Measurements from ENCODE around the gene MTRF1. TPM values are rescaled to one million over a fixed set of nuclear protein-coding genes. Genes with fewer than 3 reads are reported as not detected.

The MTRF1 gene
- total and polyA plus RNA-seq, 2 donors from 2014 or later: 11.3 to 11.8 TPM

GRCh38 chr13:41250993-41251392, 12.4 kb downstream of the MTRF1 start:
- Histone ChIP-seq H3K36me3 (ENCODE audit: control insufficient read depth in 2 of 3, insufficient read depth in 3 of 3, low read length in 3 of 3) (peaks cover 4 to 17% (median 4%) of the 10 kb centered on the region in 3 donors), H3K27ac (ENCODE audit: low read depth in 2 of 2, low read length in 2 of 2) (no peak overlapping the region), H3K4me3 (ENCODE audit: low read length in 3 of 3) (no peak overlapping the region), H3K27me3 (ENCODE audit: control insufficient read depth, insufficient read depth, low read length) (no peaks in the 10 kb centered on the region), H3K4me1 (ENCODE audit: control insufficient read depth in 2 of 3, insufficient read depth in 2 of 3, low read depth in 1 of 3, low read length in 3 of 3) (no peaks in the 10 kb centered on the region), H3K9ac (ENCODE audit: low read length in 3 of 3) (no peak overlapping the region), H3K9me3 (ENCODE audit: control insufficient read depth in 2 of 3, insufficient read depth in 1 of 3, low read length in 3 of 3) (no peaks in the 10 kb centered on the region)
- FAIRE-seq: no peak
- no peak for TF ChIP-seq CTCF (IDR thresholded peaks at IDR 0.05; ENCODE audit: borderline replicate concordance, extremely low read depth, insufficient read depth)
- DNase-seq: no peak
- intact Hi-C loops (cut with DNase I): no loop called here

GRCh38 chr13:41246969-41247680, 16.3 kb downstream of the MTRF1 start:
- no peak for TF ChIP-seq CTCF (IDR thresholded peaks at IDR 0.05; ENCODE audit: borderline replicate concordance, extremely low read depth, insufficient read depth)
- Histone ChIP-seq H3K36me3 (ENCODE audit: control insufficient read depth in 2 of 3, insufficient read depth in 3 of 3, low read length in 3 of 3) (peaks cover 0 to 6% (median 4%) of the 10 kb centered on the region in 3 donors), H3K4me1 (ENCODE audit: control insufficient read depth in 2 of 3, insufficient read depth in 2 of 3, low read depth in 1 of 3, low read length in 3 of 3) (no peaks in the 10 kb centered on the region), H3K9ac (ENCODE audit: low read length in 3 of 3) (no peak overlapping the region), H3K27me3 (ENCODE audit: control insufficient read depth, insufficient read depth, low read length) (no peaks in the 10 kb centered on the region), H3K4me3 (ENCODE audit: low read length in 3 of 3) (no peak overlapping the region), H3K9me3 (ENCODE audit: control insufficient read depth in 2 of 3, insufficient read depth in 1 of 3, low read length in 3 of 3) (no peaks in the 10 kb centered on the region), H3K27ac (ENCODE audit: low read depth in 2 of 2, low read length in 2 of 2) (no peak overlapping the region)
- FAIRE-seq (no peak), DNase-seq (no peak)
- intact Hi-C loops (cut with DNase I): no loop called here

- no peak for TF ChIP-seq CTCF (IDR thresholded peaks at IDR 0.05; ENCODE audit: borderline replicate concordance, extremely low read depth, insufficient read depth)
- Histone ChIP-seq H3K4me3 (ENCODE audit: low read length in 3 of 3) (no peak overlapping the region), H3K36me3 (ENCODE audit: control insufficient read depth in 2 of 3, insufficient read depth in 3 of 3, low read length in 3 of 3) (peaks cover 0 to 2% (median 0%) of the 10 kb centered on the region in 3 donors), H3K27ac (ENCODE audit: low read depth in 2 of 2, low read length in 2 of 2) (no peak overlapping the region), H3K27me3 (ENCODE audit: control insufficient read depth, insufficient read depth, low read length) (no peaks in the 10 kb centered on the region), H3K4me1 (ENCODE audit: control insufficient read depth in 2 of 3, insufficient read depth in 2 of 3, low read depth in 1 of 3, low read length in 3 of 3) (no peaks in the 10 kb centered on the region), H3K9me3 (ENCODE audit: control insufficient read depth in 2 of 3, insufficient read depth in 1 of 3, low read length in 3 of 3) (no peaks in the 10 kb centered on the region), H3K9ac (ENCODE audit: low read length in 3 of 3) (no peak overlapping the region)
- intact Hi-C loops (cut with DNase I): no loop called here
- FAIRE-seq (no peak), DNase-seq (no peak)
These were observed 18.8 kb downstream of the MTRF1 start for GRCh38 chr13:41244556-41244955.

Measured in kidney (tissue), 14 donors.